ENCODE results near the gene TPM2. TPM values are rescaled to one million over a fixed set of nuclear protein-coding genes. Genes with fewer than 3 reads are reported as not detected.

Gene TPM2
- total RNA-seq, 1 donor from 2014 or later = 161 TPM

- DNase-seq = no peak
- Histone ChIP-seq H3K9me3 (no peaks in the 10 kb centered on the region), H3K4me3 (no peak overlapping the region), H3K27me3 (no peaks in the 10 kb centered on the region), H3K36me3 (peaks cover 5% of the 10 kb centered on the region), H3K4me1 (peaks cover 8% of the 10 kb centered on the region), H3K27ac (no peak overlapping the region)
- intact Hi-C loops (cut with DNase I) = no loop called here
- no peak for ATAC-seq
- no peak for TF ChIP-seq CTCF (IDR thresholded peaks at IDR 0.05)
These were observed 9.9 kb downstream of the TPM2 start for GRCh38 chr9:35679766-35680330.

GRCh38 chr9:35679091-35679490 lies 10.6 kb downstream of the TPM2 start:
- intact Hi-C loops (cut with DNase I) = no loop called here
- no peak overlapping the region for H3K27ac ChIP-seq
- peaks cover 8% of the 10 kb centered on the region for H3K4me1 ChIP-seq
- no peak for TF ChIP-seq CTCF (IDR thresholded peaks at IDR 0.05)
- no peaks in the 10 kb centered on the region for H3K27me3 ChIP-seq
- H3K9me3 ChIP-seq = no peaks in the 10 kb centered on the region
- H3K4me3 ChIP-seq = no peak overlapping the region
- DNase-seq (no peak), ATAC-seq (no peak)
- H3K36me3 ChIP-seq = peaks cover 5% of the 10 kb centered on the region

GRCh38 chr9:35675732-35676392 lies 13.9 kb downstream of the TPM2 start:
- TF ChIP-seq CTCF (IDR thresholded peaks at IDR 0.05) = no peak
- DNase-seq (no peak), ATAC-seq (peak; percentile 74)
- H3K27ac ChIP-seq = no peak overlapping the region
- H3K27me3 ChIP-seq = no peaks in the 10 kb centered on the region
- H3K4me3 ChIP-seq = peak overlapping the region; percentile 60
- H3K9me3 ChIP-seq = no peaks in the 10 kb centered on the region
- peaks cover 8% of the 10 kb centered on the region for H3K4me1 ChIP-seq
- intact Hi-C loops (cut with DNase I) = no loop called here
- no peaks in the 10 kb centered on the region for H3K36me3 ChIP-seq

- DNase-seq = no peak
These were observed 14.5 kb downstream of the TPM2 start for GRCh38 chr9:35675204-35675603.

GRCh38 chr9:35674025-35674361 lies 15.7 kb downstream of the TPM2 start:
- H3K27ac ChIP-seq = no peak overlapping the region
- H3K9me3 ChIP-seq = no peaks in the 10 kb centered on the region
- intact Hi-C loops (cut with DNase I) = no loop called here
- peaks cover 8% of the 10 kb centered on the region for H3K4me1 ChIP-seq
- no peak for DNase-seq
- H3K36me3 ChIP-seq = no peaks in the 10 kb centered on the region
- TF ChIP-seq CTCF (IDR thresholded peaks at IDR 0.05) = no peak
- no peak overlapping the region for H3K4me3 ChIP-seq
- no peak for ATAC-seq
- no peaks in the 10 kb centered on the region for H3K27me3 ChIP-seq

More at GRCh38 chr9:35675204-35675603, 14.5 kb downstream of the TPM2 start:
- ATAC-seq = no peak
- intact Hi-C loops (cut with DNase I) = no loop called here
- no peak overlapping the region for H3K27ac ChIP-seq
- H3K4me1 ChIP-seq = peaks cover 8% of the 10 kb centered on the region
- no peaks in the 10 kb centered on the region for H3K36me3 ChIP-seq
- H3K27me3 ChIP-seq = no peaks in the 10 kb centered on the region
- TF ChIP-seq CTCF (IDR thresholded peaks at IDR 0.05) = no peak
- no peaks in the 10 kb centered on the region for H3K9me3 ChIP-seq
- H3K4me3 ChIP-seq = peak overlapping the region; percentile 60

Measured in upper lobe of right lung (tissue), 1 donor.